PC-9 (cell line): ENCODE results near the gene PLB1. TPM values are rescaled to one million over a fixed set of nuclear protein-coding genes. Genes with fewer than 3 reads are reported as not detected.

Source experiments
- BruUV-seq: library from RNA; stranded (reverse); fragments of 400-500 nt; replicated peaks from 2 replicates; lab custom pipeline; 2021; lab: Mats Ljungman, UMichigan
- CTCF ChIA-PET: fragments of 300-600 bp; sonication (Branson Sonifier 250); formaldehyde crosslinking; loops from one replicate; lab custom pipeline; 2022; ENCODE audit warnings: antibody characterized with exemption; lab: Charles Lee
- POLR2A ChIA-PET: fragments of 300-600 bp; sonication (Branson Sonifier 250); formaldehyde crosslinking; loops from one replicate; lab custom pipeline; 2022; ENCODE audit warnings: antibody characterized with exemption; ENCODE audit not compliant: unreplicated experiment; lab: Charles Lee
- DNase-seq, 2 experiments: peaks; one replicate each; pipeline versions ENCODE4 v3.0.0 to v3.0.0-alpha.2; 2015 to 2022; ENCODE audit warnings: mixed read lengths in 1 of 2
- H2AFZ ChIP-seq: fragments of 200-600 bp; sonication (generic); 2 replicates; pipeline ENCODE4 v1.8.1; 2017; ENCODE audit warnings: antibody characterized with exemption
- H3F3A ChIP-seq: fragments of 200-600 bp; sonication (generic); 2 replicates; pipeline ENCODE4 v1.8.1; 2017; ENCODE audit warnings: antibody characterized with exemption, mild to moderate bottlenecking, low read depth; ENCODE audit not compliant: insufficient read depth
- H3K27ac ChIP-seq: fragments of 200-600 bp; sonication (generic); 2 replicates; pipeline ENCODE4 v1.6.1; 2016; ENCODE audit warnings: mixed run types
- H3K27me3 ChIP-seq: fragments of 200-600 bp; sonication (generic); 2 replicates; pipeline ENCODE4 v1.6.1; 2016; ENCODE audit warnings: low read depth, mixed run types; ENCODE audit not compliant: insufficient read depth
- H3K36me3 ChIP-seq: fragments of 200-600 bp; sonication (generic); 2 replicates; pipeline ENCODE4 v1.6.1; 2016; ENCODE audit warnings: low read depth, mixed run types
- H3K4me1 ChIP-seq: fragments of 200-600 bp; sonication (generic); replicated peaks from 2 replicates; pipeline ENCODE4 v1.6.1; 2016; ENCODE audit warnings: mixed run types; ENCODE audit not compliant: insufficient read depth
- H3K4me2 ChIP-seq: fragments of 200-600 bp; sonication (generic); 2 replicates; pipeline ENCODE4 v1.6.1; 2017; ENCODE audit warnings: mixed run types
- H3K4me3 ChIP-seq: fragments of 200-600 bp; sonication (generic); 2 replicates; pipeline ENCODE4 v1.6.1; 2016; ENCODE audit warnings: mixed run types
- H3K79me2 ChIP-seq: fragments of 200-600 bp; sonication (generic); 2 replicates; pipeline ENCODE4 v1.6.1; 2017; ENCODE audit warnings: low read depth, mixed run types
- H3K9me2 ChIP-seq: fragments of 200-600 bp; sonication (generic); 2 replicates; pipeline ENCODE4 v1.8.1; 2017; ENCODE audit warnings: mild to moderate bottlenecking; ENCODE audit not compliant: insufficient read depth
- H3K9me3 ChIP-seq: fragments of 200-600 bp; sonication (generic); 2 replicates; pipeline ENCODE4 v1.8.1; 2016; ENCODE audit warnings: low read depth; ENCODE audit not compliant: insufficient read depth
- H4K20me1 ChIP-seq: fragments of 200-600 bp; sonication (generic); 2 replicates; pipeline ENCODE4 v1.8.1; 2017; ENCODE audit not compliant: insufficient read depth
- CTCF ChIP-seq: fragments of 200-600 bp; sonication (generic); conservative IDR thresholded peaks from 2 replicates; pipeline ENCODE4 v1.6.1; 2017; ENCODE audit warnings: mixed run types, antibody characterized with exemption, mild to moderate bottlenecking, moderate library complexity
- EZH2 ChIP-seq: fragments of 200-600 bp; sonication (generic); IDR thresholded peaks from 2 replicates; pipeline ENCODE4 v1.8.0; 2017; ENCODE audit warnings: antibody characterized with exemption, low read depth
- intact Hi-C: fragments of 100-400 bp; cut with micrococcal nuclease; formaldehyde crosslinking; loops from one replicate; pipeline ENCODE4 v1.10.0; 2022; ENCODE audit not compliant: unreplicated experiment
- total RNA-seq: library from RNA; stranded (reverse); gene quantifications from 2 replicates; pipeline ENCODE4 v1.2.3, GENCODE V29; 2021

Gene PLB1
- total RNA-seq, 1 experiment from 2014 or later: 2.7 TPM

GRCh38 chr2:28493636-28494035 is 2.2 kb upstream of the PLB1 start:
- ChIA-PET CTCF (no interaction called here), POLR2A (interaction anchor here (0.6 kb wide), 1 partner anchor 205 kb away, joined by 18 read pairs; no protein-coding TSS in a partner anchor)
- Histone ChIP-seq H3K4me1 (peaks cover 7% of the 10 kb centered on the region; the same call in 1 of the 2 replicates), H3K4me3 (no peak overlapping the region), H2AFZ (no peak overlapping the region), H3K9me2 (no peaks in the 10 kb centered on the region), H3K4me2 (no peak overlapping the region), H3F3A (no peaks in the 10 kb centered on the region), H3K27me3 (no peaks in the 10 kb centered on the region), H4K20me1 (no peaks in the 10 kb centered on the region), H3K36me3 (no peaks in the 10 kb centered on the region), H3K9me3 (no peaks in the 10 kb centered on the region), H3K79me2 (no peaks in the 10 kb centered on the region), H3K27ac (no peak overlapping the region)
- intact Hi-C loops: no loop called here
- TF ChIP-seq CTCF (no peak), EZH2 (no peak)
- DNase-seq: no peak
- BruUV-seq: no TSS peak

- Histone ChIP-seq H3K4me3 (no peak overlapping the region), H3K36me3 (no peaks in the 10 kb centered on the region), H3K27ac (no peak overlapping the region), H3K4me1 (no peaks in the 10 kb centered on the region), H3K27me3 (no peaks in the 10 kb centered on the region), H3K4me2 (no peak overlapping the region), H2AFZ (no peak overlapping the region), H3K9me2 (no peaks in the 10 kb centered on the region), H3K79me2 (no peaks in the 10 kb centered on the region), H3F3A (no peaks in the 10 kb centered on the region), H4K20me1 (no peaks in the 10 kb centered on the region), H3K9me3 (no peaks in the 10 kb centered on the region)
- BruUV-seq: no TSS peak
- intact Hi-C loops: no loop called here
- TF ChIP-seq EZH2: no peak
- ChIA-PET POLR2A (interaction anchor here (0.7 kb wide), 1 partner anchor 763 kb away, joined by 4 read pairs; no protein-coding TSS in a partner anchor), CTCF (no interaction called here)
- DNase-seq: no peak
Observed at GRCh38 chr2:28496781-28497180, 921 bp downstream of the PLB1 start.

GRCh38 chr2:28497206-28497605 is 1.3 kb downstream of the PLB1 start:
- CTCF ChIA-PET: no interaction called here
- H3F3A ChIP-seq: no peaks in the 10 kb centered on the region
- intact Hi-C loops: no loop called here
- H3K4me1 ChIP-seq: no peaks in the 10 kb centered on the region
- no peak overlapping the region for H3K27ac ChIP-seq
- BruUV-seq: no TSS peak
- POLR2A ChIA-PET: no interaction called here
- H3K27me3 ChIP-seq: no peaks in the 10 kb centered on the region
- no peaks in the 10 kb centered on the region for H3K36me3 ChIP-seq
- no peak for DNase-seq
- H2AFZ ChIP-seq: no peak overlapping the region
- no peaks in the 10 kb centered on the region for H3K79me2 ChIP-seq
- TF ChIP-seq EZH2 (no peak), CTCF (no peak)
- H3K4me3 ChIP-seq: no peak overlapping the region
- H3K4me2 ChIP-seq: no peak overlapping the region
- H3K9me2 ChIP-seq: no peaks in the 10 kb centered on the region
- no peaks in the 10 kb centered on the region for H3K9me3 ChIP-seq
- H4K20me1 ChIP-seq: no peaks in the 10 kb centered on the region

- no peak for TF ChIP-seq EZH2
- no peak for TF ChIP-seq CTCF
- intact Hi-C loops: no loop called here
- no peak for DNase-seq
- no peak overlapping the region for H2AFZ ChIP-seq
- no peaks in the 10 kb centered on the region for H3K36me3 ChIP-seq
- no peak overlapping the region for H3K27ac ChIP-seq
- H4K20me1 ChIP-seq: no peaks in the 10 kb centered on the region
- CTCF ChIA-PET: no interaction called here
- no peaks in the 10 kb centered on the region for H3K9me3 ChIP-seq
- H3K27me3 ChIP-seq: no peaks in the 10 kb centered on the region
- POLR2A ChIA-PET: no interaction called here
- no peaks in the 10 kb centered on the region for H3K4me1 ChIP-seq
- H3F3A ChIP-seq: no peaks in the 10 kb centered on the region
- no peak overlapping the region for H3K4me2 ChIP-seq
- no peaks in the 10 kb centered on the region for H3K79me2 ChIP-seq
- no TSS peak for BruUV-seq
- H3K9me2 ChIP-seq: no peaks in the 10 kb centered on the region
- H3K4me3 ChIP-seq: no peak overlapping the region
Observed at GRCh38 chr2:28499282-28499681, 3.4 kb downstream of the PLB1 start.
